GM18508 (cell line): Measurements from ENCODE around the gene MAP7D1.
"Not testable (repeated sequence)": the region's sequence is repeated elsewhere in the genome, so short reads cannot be mapped to it uniquely, and the experiment has no call there.

Experiments
- ATAC-seq: cut with Tn5 transposase; IDR thresholded peaks from one replicate; pipeline ENCODE4 v1.9.1; 2021; ENCODE audit warnings: moderate number of reproducible peaks; ENCODE audit not compliant: insufficient read depth, unreplicated experiment

Gene MAP7D1

GRCh38 chr1:36187800-36188593 is 32.0 kb downstream of the MAP7D1 start:
- no peak for ATAC-seq

- ATAC-seq: not testable (repeated sequence)
These were observed 40.8 kb downstream of the MAP7D1 start for GRCh38 chr1:36196805-36197204.

GRCh38 chr1:36198641-36199040 is 42.7 kb downstream of the MAP7D1 start:
- ATAC-seq: no peak

- no peak for ATAC-seq
These were observed 44.2 kb downstream of the MAP7D1 start for GRCh38 chr1:36199934-36200741.

- no peak for ATAC-seq
These were observed 47.1 kb downstream of the MAP7D1 start for GRCh38 chr1:36203027-36203553.

- no peak for ATAC-seq
These were observed 47.8 kb downstream of the MAP7D1 start for GRCh38 chr1:36203554-36204346.

- no peak for ATAC-seq
These were observed 48.5 kb downstream of the MAP7D1 start for GRCh38 chr1:36204347-36204909.

GRCh38 chr1:36206323-36206858 is 50.4 kb downstream of the MAP7D1 start:
- ATAC-seq: no peak

GRCh38 chr1:36207339-36207738 is 51.4 kb downstream of the MAP7D1 start:
- no peak for ATAC-seq

GRCh38 chr1:36208978-36209703 is 53.2 kb downstream of the MAP7D1 start:
- no peak for ATAC-seq

- ATAC-seq: no peak
These were observed 55.3 kb downstream of the MAP7D1 start for GRCh38 chr1:36211307-36211706.

- ATAC-seq: no peak
These were observed 55.9 kb downstream of the MAP7D1 start for GRCh38 chr1:36211841-36212240.

GRCh38 chr1:36212782-36213181 is 56.8 kb downstream of the MAP7D1 start:
- ATAC-seq: no peak

- no peak for ATAC-seq
These were observed 61.7 kb downstream of the MAP7D1 start for GRCh38 chr1:36217670-36218069.

GRCh38 chr1:36221901-36222300 is 65.9 kb downstream of the MAP7D1 start:
- not testable (repeated sequence) for ATAC-seq

GRCh38 chr1:36222481-36223380 is 66.8 kb downstream of the MAP7D1 start:
- no peak for ATAC-seq

GRCh38 chr1:36223381-36223995 is 67.5 kb downstream of the MAP7D1 start:
- ATAC-seq: no peak
